SK-N-SH (cell line): ENCODE data around the gene PER2. TPM values are rescaled to one million over a fixed set of nuclear protein-coding genes. Genes with fewer than 3 reads are reported as not detected.

Experiments used
- CTCF ChIA-PET: fragments of 300-600, 350-600 bp; formaldehyde crosslinking; extraction: SDS; loops from one replicate; lab custom pipeline; 2021; lab: Yijun Ruan, JAX
- POLR2A ChIA-PET: fragments of 350-600 bp; sonication (Branson Sonifier 250); formaldehyde crosslinking; extraction: SDS; loops from one replicate; lab custom pipeline; 2020; ENCODE audit warnings: antibody characterized with exemption, inconsistent platforms; lab: Yijun Ruan, JAX
- DNase-seq: peaks from one replicate; pipeline ENCODE4 v3.0.0; 2012
- H2AFZ ChIP-seq: fragments of 200-600 bp; sonication (generic); 2 replicates; pipeline ENCODE4 v1.8.1; 2016; ENCODE audit warnings: antibody characterized with exemption, mild to moderate bottlenecking, low read depth
- H3F3A ChIP-seq: fragments of 200-600 bp; sonication (generic); replicated peaks from 2 replicates; pipeline ENCODE3; 2016; ENCODE audit warnings: antibody characterized with exemption, mild to moderate bottlenecking; ENCODE audit not compliant: insufficient read depth
- H3K27ac ChIP-seq, 2 experiments: fragments of 200-500 bp in 1 of 2; fragments of 200-600 bp in 1 of 2; sonication (Bioruptor generic) in 1 of 2; sonication (generic), shearing (Covaris generic) in 1 of 2; 2 replicates each; pipeline versions ENCODE4 v1.5.1 to v1.6.1; 2014 to 2016; ENCODE audit warnings: low read depth in 2 of 2, inconsistent platforms in 1 of 2, low read length in 1 of 2, mild to moderate bottlenecking in 1 of 2, mixed read lengths in 1 of 2
- H3K27me3 ChIP-seq: fragments of 200-600 bp; sonication (generic), shearing (Covaris generic); 2 replicates; pipeline ENCODE4 v1.6.1; 2016; ENCODE audit warnings: mixed run types; ENCODE audit not compliant: insufficient read depth
- H3K36me3 ChIP-seq, 2 experiments: fragments of 200-500 bp in 1 of 2; fragments of 200-600 bp in 1 of 2; sonication (Bioruptor generic) in 1 of 2; sonication (generic) in 1 of 2; replicated peaks in 1 of 2; 2 replicates each; pipeline versions ENCODE3 to v1.5.1; 2014 to 2016; ENCODE audit warnings: low read length in 1 of 2, mild to moderate bottlenecking in 1 of 2; ENCODE audit not compliant: insufficient read depth in 2 of 2, control insufficient read depth in 1 of 2
- H3K4me1 ChIP-seq, 2 experiments: fragments of 200-500 bp in 1 of 2; fragments of 200-600 bp in 1 of 2; sonication (Bioruptor generic) in 1 of 2; sonication (generic), shearing (Covaris generic) in 1 of 2; 2 replicates each; pipeline versions ENCODE4 v1.5.1 to v1.6.1; 2014 to 2016; ENCODE audit warnings: low read depth in 1 of 2, low read length in 1 of 2, mixed run types in 1 of 2; ENCODE audit not compliant: insufficient read depth in 2 of 2, control insufficient read depth in 1 of 2
- H3K4me2 ChIP-seq: fragments of 200-600 bp; sonication (generic), shearing (Covaris generic); 2 replicates; pipeline ENCODE4 v1.6.1; 2017; ENCODE audit warnings: mixed run types
- H3K4me3 ChIP-seq, 2 experiments: fragments of 200-500 bp in 1 of 2; fragments of 200-600 bp in 1 of 2; sonication (Bioruptor generic) in 1 of 2; sonication (generic), shearing (Covaris generic) in 1 of 2; 2 replicates each; pipeline versions ENCODE4 v1.5.1 to v1.8.1; 2014 to 2016; ENCODE audit warnings: low read depth in 2 of 2, inconsistent platforms in 1 of 2, low read length in 1 of 2, mild to moderate bottlenecking in 1 of 2, mixed read lengths in 1 of 2, moderate library complexity in 1 of 2
- H3K79me2 ChIP-seq: fragments of 200-600 bp; sonication (generic); 2 replicates; pipeline ENCODE4 v1.8.1; 2017; ENCODE audit warnings: mild to moderate bottlenecking; ENCODE audit not compliant: insufficient read depth
- H3K9ac ChIP-seq: fragments of 200-600 bp; sonication (generic); 2 replicates; pipeline ENCODE4 v1.6.1; 2017; ENCODE audit warnings: mixed run types
- H3K9me2 ChIP-seq: fragments of 200-600 bp; sonication (generic); 2 replicates; pipeline ENCODE4 v1.6.1; 2017; ENCODE audit warnings: mixed run types
- H3K9me3 ChIP-seq: fragments of 200-600 bp; sonication (generic); 2 replicates; pipeline ENCODE4 v1.6.1; 2017; ENCODE audit warnings: mixed run types, mild to moderate bottlenecking, moderate library complexity
- H4K20me1 ChIP-seq: fragments of 200-600 bp; sonication (generic); 2 replicates; pipeline ENCODE4 v1.6.1; 2017; ENCODE audit warnings: mild to moderate bottlenecking, mixed run types; ENCODE audit not compliant: insufficient read depth
- ELF1 ChIP-seq: IDR thresholded peaks from 2 replicates; pipeline ENCODE4 v1.4.0; 2012
- EP300 ChIP-seq, 2 experiments: IDR thresholded peaks; 2 replicates each; pipeline versions ENCODE4 v1.4.0 to v1.6.1; 2012; ENCODE audit warnings: borderline replicate concordance in 1 of 2, low read depth in 1 of 2, low read length in 1 of 2
- EZH2phosphoT487 ChIP-seq: fragments of 200-600 bp; sonication (generic); IDR thresholded peaks from 2 replicates; pipeline ENCODE4 v1.6.1; 2017; ENCODE audit warnings: low read depth, mixed run types, mild to moderate bottlenecking, antibody characterized with exemption, moderate library complexity, borderline replicate concordance
- FOSL2 ChIP-seq: IDR thresholded peaks from 2 replicates; pipeline ENCODE4 v1.4.0; 2012; ENCODE audit warnings: low read depth, mild to moderate bottlenecking, moderate library complexity, borderline replicate concordance
- FOXJ3 ChIP-seq: sonication (generic); formaldehyde crosslinking; IDR thresholded peaks from 2 replicates; pipeline ENCODE4 v1.5.1; 2020; ENCODE audit warnings: mild to moderate bottlenecking, missing genetic modification reagents
- FOXM1 ChIP-seq: IDR thresholded peaks from 2 replicates; pipeline ENCODE4 v1.4.0; 2012; ENCODE audit warnings: low read depth, mild to moderate bottlenecking
- GABPA ChIP-seq: IDR thresholded peaks from 2 replicates; pipeline ENCODE4 v1.4.0; 2012; ENCODE audit warnings: low read depth, mild to moderate bottlenecking
- GATA2 ChIP-seq: sonication (generic); formaldehyde crosslinking; IDR thresholded peaks from 2 replicates; pipeline ENCODE4 v1.5.0; 2020; ENCODE audit warnings: mild to moderate bottlenecking, missing genetic modification reagents
- IRF3 ChIP-seq: fragments of 150-350 bp; IDR thresholded peaks from 2 replicates; pipeline ENCODE4 v1.6.1; 2016; ENCODE audit warnings: mild to moderate bottlenecking, low read depth, low read length
- JUND ChIP-seq: IDR thresholded peaks from 2 replicates; pipeline ENCODE4 v1.4.0; 2012
- MEF2A ChIP-seq: IDR thresholded peaks from 2 replicates; pipeline ENCODE4 v1.4.0; 2012; ENCODE audit warnings: low read depth, borderline replicate concordance
- MXI1 ChIP-seq: IDR thresholded peaks from 2 replicates; pipeline ENCODE4 v1.6.1; 2012; ENCODE audit warnings: mild to moderate bottlenecking, low read depth, low read length, improper control_type of control experiment
- NFIC ChIP-seq: IDR thresholded peaks from 2 replicates; pipeline ENCODE4 v1.4.0; 2012; ENCODE audit warnings: borderline replicate concordance
- NRF1 ChIP-seq: IDR thresholded peaks from 2 replicates; pipeline ENCODE4 v1.6.1; 2012; ENCODE audit warnings: low read depth, mild to moderate bottlenecking, low read length
- POLR2AphosphoS5 ChIP-seq: IDR thresholded peaks from 2 replicates; pipeline ENCODE4 v1.6.1; 2012; ENCODE audit warnings: low read depth, low read length
- RAD21 ChIP-seq: IDR thresholded peaks from 2 replicates; pipeline ENCODE4 v1.6.1; 2012; ENCODE audit warnings: mild to moderate bottlenecking, low read length
- RCOR1 ChIP-seq: fragments of 150-350 bp; IDR thresholded peaks from 2 replicates; pipeline ENCODE4 v1.6.1; 2017; ENCODE audit warnings: antibody characterized with exemption, low read length
- RXRA ChIP-seq: IDR thresholded peaks from 2 replicates; pipeline ENCODE4 v1.4.0; 2012; ENCODE audit warnings: low read depth, mild to moderate bottlenecking, borderline replicate concordance
- SIN3A ChIP-seq: IDR thresholded peaks from 2 replicates; pipeline ENCODE4 v1.6.1; 2012; ENCODE audit warnings: low read depth, mild to moderate bottlenecking, low read length, moderate library complexity, borderline replicate concordance
- SMC3 ChIP-seq: IDR thresholded peaks from 2 replicates; pipeline ENCODE4 v1.6.1; 2012; ENCODE audit warnings: low read depth, low read length, improper control_type of control experiment
- TAF1 ChIP-seq: IDR thresholded peaks from 2 replicates; pipeline ENCODE4 v1.6.1; 2012; ENCODE audit warnings: low read depth, mild to moderate bottlenecking, low read length, moderate library complexity, borderline replicate concordance
- TCF12 ChIP-seq: IDR thresholded peaks from 2 replicates; pipeline ENCODE4 v1.4.0; 2012
- TEAD4 ChIP-seq: IDR thresholded peaks from 2 replicates; pipeline ENCODE4 v1.4.0; 2012; ENCODE audit warnings: mild to moderate bottlenecking, borderline replicate concordance; ENCODE audit not compliant: insufficient read depth
- USF1 ChIP-seq: IDR thresholded peaks from 2 replicates; pipeline ENCODE4 v1.4.0; 2012; ENCODE audit warnings: low read depth, borderline replicate concordance
- WGBS: methylation state at CpG from one replicate; pipeline ENCODE4 v1.1.6; 2017; ENCODE audit warnings: low lambda C conversion rate; 5-methylcytosine and 5-hydroxymethylcytosine counted together
- polyA plus RNA-seq, 3 experiments: library from polyadenylated mRNA; depleted of rRNA; stranded (reverse); fragments of >200 nt; gene quantifications; 2 replicates each; pipeline ENCODE4 v1.2.3, GENCODE V29; 2012
- TF ChIP-seq, protein P1 (sequence below): fragments of 200-600 bp; sonication (generic); IDR thresholded peaks from 2 replicates; pipeline ENCODE4 v1.6.1; 2017; ENCODE audit warnings: antibody characterized with exemption, mild to moderate bottlenecking, moderate library complexity
- TF ChIP-seq, protein P2 (sequence below): IDR thresholded peaks from 2 replicates; pipeline ENCODE4; 2012
- TF ChIP-seq, protein P3 (sequence below): IDR thresholded peaks from 2 replicates; pipeline ENCODE4 v1.4.0; 2012; ENCODE audit warnings: low read depth, borderline replicate concordance

PER2 gene
- polyA plus RNA-seq, 1 of the 3 experiments (the other 2 are of a cell fraction), result 0.82 TPM

DNA sequence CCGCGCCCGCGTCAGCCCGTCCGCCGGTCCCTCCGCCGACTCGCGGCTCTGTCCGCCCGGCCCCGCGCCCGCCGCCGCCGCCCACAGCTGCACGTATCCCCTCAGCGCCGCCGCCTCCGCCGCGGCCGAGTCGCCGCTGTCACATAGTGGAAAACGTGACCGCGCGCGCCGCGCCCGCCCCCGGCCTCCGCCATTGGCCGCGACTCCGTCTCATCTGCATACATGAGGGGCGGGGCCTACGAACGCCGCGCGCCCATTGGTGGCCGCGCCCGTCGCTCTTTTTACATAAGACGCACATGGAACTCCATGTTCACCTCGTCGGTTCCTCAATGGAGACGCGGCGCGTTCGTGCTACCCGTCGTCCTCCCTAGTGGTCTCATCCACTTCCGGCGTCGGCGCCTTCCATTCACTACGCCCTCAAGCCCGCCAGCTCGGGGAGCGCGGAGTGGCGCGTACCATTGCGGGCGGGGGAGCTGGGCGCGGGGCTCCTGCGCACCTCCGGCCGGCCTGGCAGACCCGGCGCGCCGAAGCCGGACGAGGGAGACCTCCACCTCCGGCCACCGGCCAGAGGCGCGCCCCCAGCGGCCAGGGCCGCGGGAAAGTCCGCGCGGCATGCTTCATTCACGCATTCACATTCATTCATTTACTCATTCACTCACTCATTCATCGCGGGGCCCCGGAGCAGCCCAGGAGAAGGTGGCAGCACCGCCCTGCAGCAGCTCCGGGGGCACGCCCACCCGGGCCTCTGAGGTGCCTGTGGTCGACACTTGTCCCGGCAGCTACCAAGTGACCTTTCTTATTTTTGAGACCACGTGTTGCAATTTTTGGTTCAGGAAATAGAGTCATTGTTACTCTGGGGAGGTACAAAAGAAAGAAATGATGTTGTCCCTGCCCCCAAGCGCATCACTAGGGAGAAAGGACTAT lies 502 bp upstream of the PER2 start:
- 3% methylated on average over 46 of the region's 108 CpGs for WGBS
- TF ChIP-seq IRF3, result peak; percentile 77
- TF ChIP-seq TEAD4, result no peak
- no peak for TF ChIP-seq MEF2A
- TF ChIP-seq SMC3, result no peak
- no peak; the same call in 1 of the 2 replicates for TF ChIP-seq POLR2AphosphoS5
- no peak for TF ChIP-seq RAD21
- TF ChIP-seq, protein P1, sequence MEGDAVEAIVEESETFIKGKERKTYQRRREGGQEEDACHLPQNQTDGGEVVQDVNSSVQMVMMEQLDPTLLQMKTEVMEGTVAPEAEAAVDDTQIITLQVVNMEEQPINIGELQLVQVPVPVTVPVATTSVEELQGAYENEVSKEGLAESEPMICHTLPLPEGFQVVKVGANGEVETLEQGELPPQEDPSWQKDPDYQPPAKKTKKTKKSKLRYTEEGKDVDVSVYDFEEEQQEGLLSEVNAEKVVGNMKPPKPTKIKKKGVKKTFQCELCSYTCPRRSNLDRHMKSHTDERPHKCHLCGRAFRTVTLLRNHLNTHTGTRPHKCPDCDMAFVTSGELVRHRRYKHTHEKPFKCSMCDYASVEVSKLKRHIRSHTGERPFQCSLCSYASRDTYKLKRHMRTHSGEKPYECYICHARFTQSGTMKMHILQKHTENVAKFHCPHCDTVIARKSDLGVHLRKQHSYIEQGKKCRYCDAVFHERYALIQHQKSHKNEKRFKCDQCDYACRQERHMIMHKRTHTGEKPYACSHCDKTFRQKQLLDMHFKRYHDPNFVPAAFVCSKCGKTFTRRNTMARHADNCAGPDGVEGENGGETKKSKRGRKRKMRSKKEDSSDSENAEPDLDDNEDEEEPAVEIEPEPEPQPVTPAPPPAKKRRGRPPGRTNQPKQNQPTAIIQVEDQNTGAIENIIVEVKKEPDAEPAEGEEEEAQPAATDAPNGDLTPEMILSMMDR, result peak; percentile 52
- TF ChIP-seq FOXM1, result no peak
- TF ChIP-seq RCOR1, result no peak
- peak; percentile 55 for TF ChIP-seq GABPA
- TF ChIP-seq NFIC, result no peak
- no peak for TF ChIP-seq TCF12
- TF ChIP-seq, protein P2, sequence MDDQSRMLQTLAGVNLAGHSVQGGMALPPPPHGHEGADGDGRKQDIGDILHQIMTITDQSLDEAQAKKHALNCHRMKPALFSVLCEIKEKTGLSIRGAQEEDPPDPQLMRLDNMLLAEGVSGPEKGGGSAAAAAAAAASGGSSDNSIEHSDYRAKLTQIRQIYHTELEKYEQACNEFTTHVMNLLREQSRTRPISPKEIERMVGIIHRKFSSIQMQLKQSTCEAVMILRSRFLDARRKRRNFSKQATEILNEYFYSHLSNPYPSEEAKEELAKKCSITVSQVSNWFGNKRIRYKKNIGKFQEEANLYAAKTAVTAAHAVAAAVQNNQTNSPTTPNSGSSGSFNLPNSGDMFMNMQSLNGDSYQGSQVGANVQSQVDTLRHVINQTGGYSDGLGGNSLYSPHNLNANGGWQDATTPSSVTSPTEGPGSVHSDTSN, result peak; percentile 100
- no peak for TF ChIP-seq EZH2phosphoT487
- peak; percentile 98 for TF ChIP-seq SIN3A
- TF ChIP-seq TAF1, result peak; percentile 15; the same call in 1 of the 2 replicates
- TF ChIP-seq FOXJ3, result no peak
- TF ChIP-seq EP300 (IDR thresholded peaks at IDR 0.05; ENCODE audit: borderline replicate concordance in 1 of 2, low read depth in 1 of 2, low read length in 1 of 2), result 0 out of 4 replicates have a peak, but pooled peaks of 1 of the 2 experiments have one; percentile 15
- TF ChIP-seq, protein P3, sequence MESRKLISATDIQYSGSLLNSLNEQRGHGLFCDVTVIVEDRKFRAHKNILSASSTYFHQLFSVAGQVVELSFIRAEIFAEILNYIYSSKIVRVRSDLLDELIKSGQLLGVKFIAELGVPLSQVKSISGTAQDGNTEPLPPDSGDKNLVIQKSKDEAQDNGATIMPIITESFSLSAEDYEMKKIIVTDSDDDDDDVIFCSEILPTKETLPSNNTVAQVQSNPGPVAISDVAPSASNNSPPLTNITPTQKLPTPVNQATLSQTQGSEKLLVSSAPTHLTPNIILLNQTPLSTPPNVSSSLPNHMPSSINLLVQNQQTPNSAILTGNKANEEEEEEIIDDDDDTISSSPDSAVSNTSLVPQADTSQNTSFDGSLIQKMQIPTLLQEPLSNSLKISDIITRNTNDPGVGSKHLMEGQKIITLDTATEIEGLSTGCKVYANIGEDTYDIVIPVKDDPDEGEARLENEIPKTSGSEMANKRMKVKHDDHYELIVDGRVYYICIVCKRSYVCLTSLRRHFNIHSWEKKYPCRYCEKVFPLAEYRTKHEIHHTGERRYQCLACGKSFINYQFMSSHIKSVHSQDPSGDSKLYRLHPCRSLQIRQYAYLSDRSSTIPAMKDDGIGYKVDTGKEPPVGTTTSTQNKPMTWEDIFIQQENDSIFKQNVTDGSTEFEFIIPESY, result no peak
- no peak for TF ChIP-seq GATA2 (CRISPR knock-in tag)
- no peak for TF ChIP-seq FOSL2
- peak; percentile 24; the same call in 1 of the 2 replicates for TF ChIP-seq ELF1
- peak; percentile 80 for TF ChIP-seq MXI1
- no peak for TF ChIP-seq RXRA
- TF ChIP-seq USF1, result no peak
- TF ChIP-seq JUND, result no peak
- TF ChIP-seq NRF1, result peak; percentile 36; the same call in 1 of the 2 replicates

More for the DNA sequence above, 502 bp upstream of the PER2 start:
- Histone ChIP-seq H3K9me3 (no peaks in the 10 kb centered on the region), H3K9ac (peak overlapping the region; percentile 89), H3K4me3 (peak overlapping the region; percentile 74 to 75), H3K79me2 (peaks cover 20% of the 10 kb centered on the region; the same call in 1 of the 2 replicates), H2AFZ (peak overlapping the region; percentile 97), H4K20me1 (peaks cover 15% of the 10 kb centered on the region; the same call in 1 of the 2 replicates), H3K36me3 (no peaks in the 10 kb centered on the region), H3K4me1 (peaks cover 8 to 15% of the 10 kb centered on the region in 2 experiments; a peak in 3 of 4 replicates), H3K9me2 (no peaks in the 10 kb centered on the region), H3K27me3 (no peaks in the 10 kb centered on the region; the same call in 1 of the 2 replicates), H3K27ac (peak overlapping the region in 1 of 2 experiments; percentile 67; a peak in 1 of 4 replicates), H3K4me2 (peak overlapping the region; percentile 89), H3F3A (no peaks in the 10 kb centered on the region)
- POLR2A ChIA-PET, result no interaction called here
- CTCF ChIA-PET, result interaction anchor here (0.7 to 5.7 kb wide), 12 partner anchors 9 to 679 kb away, joined by 3 to 28 read pairs (median 3); no protein-coding TSS in a partner anchor
- peak; percentile 98 for DNase-seq
